A549 treated with AZD2906 at 1 μM for 4 hours (cell line): ENCODE results near the gene SEMG2. TPM values are rescaled to one million over a fixed set of nuclear protein-coding genes. Genes with fewer than 3 reads are reported as not detected.

Source experiments
- total RNA-seq: library from RNA; stranded (reverse); fragments of 200-300 nt; extraction: Qiagen RNA extraction; gene quantifications from 5 replicates; pipeline ENCODE4 v1.2.3, GENCODE V29; 2022

The SEMG2 gene, protein sequence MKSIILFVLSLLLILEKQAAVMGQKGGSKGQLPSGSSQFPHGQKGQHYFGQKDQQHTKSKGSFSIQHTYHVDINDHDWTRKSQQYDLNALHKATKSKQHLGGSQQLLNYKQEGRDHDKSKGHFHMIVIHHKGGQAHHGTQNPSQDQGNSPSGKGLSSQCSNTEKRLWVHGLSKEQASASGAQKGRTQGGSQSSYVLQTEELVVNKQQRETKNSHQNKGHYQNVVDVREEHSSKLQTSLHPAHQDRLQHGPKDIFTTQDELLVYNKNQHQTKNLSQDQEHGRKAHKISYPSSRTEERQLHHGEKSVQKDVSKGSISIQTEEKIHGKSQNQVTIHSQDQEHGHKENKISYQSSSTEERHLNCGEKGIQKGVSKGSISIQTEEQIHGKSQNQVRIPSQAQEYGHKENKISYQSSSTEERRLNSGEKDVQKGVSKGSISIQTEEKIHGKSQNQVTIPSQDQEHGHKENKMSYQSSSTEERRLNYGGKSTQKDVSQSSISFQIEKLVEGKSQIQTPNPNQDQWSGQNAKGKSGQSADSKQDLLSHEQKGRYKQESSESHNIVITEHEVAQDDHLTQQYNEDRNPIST
- not detected in 5 replicates for total RNA-seq

DNA sequence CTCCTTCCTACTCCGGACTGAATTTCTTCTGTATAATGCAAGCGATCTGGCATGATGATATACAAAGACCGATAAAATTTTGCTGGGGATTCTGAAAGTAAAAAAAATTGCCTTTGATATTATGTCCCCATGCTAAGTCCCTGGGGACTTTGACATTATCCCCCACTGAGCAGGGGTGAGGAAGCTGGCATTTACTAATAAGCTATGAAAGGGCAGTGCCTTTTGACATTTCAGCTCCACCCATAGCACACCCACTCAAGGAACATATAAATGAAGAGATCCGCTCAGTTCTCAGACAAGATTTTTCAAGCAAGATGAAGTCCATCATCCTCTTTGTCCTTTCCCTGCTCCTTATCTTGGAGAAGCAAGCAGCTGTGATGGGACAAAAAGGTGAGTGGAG is at the start of gene SEMG2:
TSS of gene SEMG2 (plus strand) at position 298 of the 400 bp plus-strand sequence. CDS start at position 315, 17 bp downstream.

GRCh38 chr20:45174434-45175364 is 46.5 kb upstream of the SEMG2 start, which contains the start of gene PI3:
Gene PI3, plus strand, starts transcription at chr20:45174902. Its CDS starts 21 bp downstream, at chr20:45174923.

GRCh38 chr20:45206725-45207124 is 14.4 kb upstream of the SEMG2 start, which contains the start of gene SEMG1:
Gene SEMG1, plus strand, starts transcription at chr20:45207033. Its CDS starts 21 bp downstream, at chr20:45207054.

DNA sequence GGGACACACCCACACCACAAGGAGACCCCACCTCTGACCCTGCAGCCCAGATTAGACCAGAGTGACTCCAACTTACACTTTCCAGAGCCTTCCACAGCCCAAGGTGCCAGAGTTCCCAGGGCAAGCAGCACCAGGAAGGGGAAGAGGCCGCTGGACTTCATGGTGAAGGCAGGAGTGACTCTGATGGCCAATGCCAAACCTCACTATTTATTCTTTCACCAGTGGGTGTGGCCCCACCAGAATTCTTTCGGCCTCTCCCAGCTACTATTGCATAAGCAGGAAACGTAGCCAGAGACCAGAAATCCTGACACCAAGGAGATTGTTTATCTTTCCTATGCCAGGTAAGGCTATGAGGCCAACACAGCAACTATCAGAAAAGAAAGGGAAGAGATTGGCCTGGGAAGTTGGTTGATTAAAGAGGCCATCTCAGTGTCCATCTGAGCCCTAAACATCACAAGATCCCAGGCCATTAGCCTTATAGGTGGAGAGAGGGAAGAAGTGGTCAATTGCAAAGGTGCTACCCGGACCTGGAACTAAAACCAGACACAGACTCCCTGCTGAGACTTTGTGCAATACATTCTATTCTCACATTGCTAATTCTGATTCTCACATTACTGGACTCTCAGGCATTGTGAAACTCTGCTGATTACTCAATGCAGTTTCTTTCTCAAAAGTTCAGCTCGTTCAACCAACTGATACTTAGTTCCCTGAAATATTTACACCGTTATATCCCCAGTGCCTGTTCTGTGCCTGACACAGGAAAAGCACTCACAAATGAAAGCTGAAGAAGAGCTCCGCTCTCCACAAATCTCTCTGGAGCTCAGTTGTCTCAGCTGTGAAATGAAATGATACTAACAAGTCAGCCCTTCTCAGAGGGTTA is 33.5 kb downstream of the SEMG2 start, which contains the start of gene SLPI:
TSS of gene SLPI (minus strand) at position 182 of the 880 bp plus-strand sequence. CDS start at position 161, 21 bp downstream.

Other genes starting within 250 kb of the SEMG2 start
- not detected in 5 replicates for gene KCNS1, start 120.2 kb upstream of the SEMG2 start, total RNA-seq
- 0.08 TPM in 1 of 5 replicates, not detected in the others for gene WFDC5, start 106.2 kb upstream of the SEMG2 start, total RNA-seq
- not detected in 5 replicates for gene WFDC12, start 96.9 kb upstream of the SEMG2 start, total RNA-seq
- gene PI3, start 46.5 kb upstream of the SEMG2 start, total RNA-seq, result 2.6 to 5.1 TPM (median 3.0 TPM) in 5 replicates
- gene SEMG1, start 14.3 kb upstream of the SEMG2 start, total RNA-seq, result not detected in 5 replicates
- 10.1 to 16.1 TPM (median 11.6 TPM) in 5 replicates for gene SLPI, start 33.2 kb downstream of the SEMG2 start, total RNA-seq
- gene RBPJL, start 85.5 kb downstream of the SEMG2 start, total RNA-seq, result not detected in 5 replicates
- gene MATN4, start 86.9 kb downstream of the SEMG2 start, total RNA-seq, result 0.10 to 0.22 TPM (median 0.12 TPM) in 4 of 5 replicates, not detected in the other
- 89.5 to 111 TPM (median 95.6 TPM) in 5 replicates for gene SDC4, start 127.1 kb downstream of the SEMG2 start, total RNA-seq
- 26.8 to 32.0 TPM (median 29.4 TPM) in 5 replicates for gene SYS1, start 141.8 kb downstream of the SEMG2 start, total RNA-seq
- gene TP53TG5, start 157.0 kb downstream of the SEMG2 start, total RNA-seq, result not detected in 5 replicates
- gene DBNDD2, start 186.9 kb downstream of the SEMG2 start, total RNA-seq, result 21.2 to 29.3 TPM (median 25.5 TPM) in 5 replicates
- gene PIGT, start 194.8 kb downstream of the SEMG2 start, total RNA-seq, result 91.5 to 104 TPM (median 96.9 TPM) in 5 replicates
- gene WFDC2, start 248.4 kb downstream of the SEMG2 start, total RNA-seq, result 0.15 to 0.32 TPM in 2 of 5 replicates, not detected in the others